NCI-H1417 (cell line): ENCODE results near the gene ALDH1A3.
A peak's percentile ranks its signal among the peaks of the same experiment; 100 is the strongest.

Experiments
- DNase-seq, 3 experiments: peaks; one replicate each; lab custom pipeline; 2025; lab: John Stamatoyannopoulos, UW

Gene ALDH1A3

DNA sequence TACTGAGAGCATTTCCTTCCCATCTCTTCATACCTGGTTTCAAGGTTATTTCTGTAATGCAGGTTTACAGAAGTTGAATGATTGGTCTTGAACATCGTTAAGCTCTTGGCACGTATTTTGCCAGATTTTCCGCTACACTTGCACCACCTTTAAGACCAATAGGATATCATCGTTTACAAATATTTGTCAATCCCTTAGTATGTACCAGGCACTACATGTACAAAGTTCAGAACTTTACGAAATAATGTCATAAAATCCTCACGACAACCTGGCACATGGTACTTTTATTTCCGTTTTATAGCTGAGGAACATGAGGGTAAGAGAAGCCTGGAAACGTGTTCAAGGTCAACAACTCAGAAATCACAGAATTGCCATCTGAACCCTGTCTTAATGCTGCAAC, 45.8 kb downstream of the ALDH1A3 start:
- DNase-seq, result no peak

DNA sequence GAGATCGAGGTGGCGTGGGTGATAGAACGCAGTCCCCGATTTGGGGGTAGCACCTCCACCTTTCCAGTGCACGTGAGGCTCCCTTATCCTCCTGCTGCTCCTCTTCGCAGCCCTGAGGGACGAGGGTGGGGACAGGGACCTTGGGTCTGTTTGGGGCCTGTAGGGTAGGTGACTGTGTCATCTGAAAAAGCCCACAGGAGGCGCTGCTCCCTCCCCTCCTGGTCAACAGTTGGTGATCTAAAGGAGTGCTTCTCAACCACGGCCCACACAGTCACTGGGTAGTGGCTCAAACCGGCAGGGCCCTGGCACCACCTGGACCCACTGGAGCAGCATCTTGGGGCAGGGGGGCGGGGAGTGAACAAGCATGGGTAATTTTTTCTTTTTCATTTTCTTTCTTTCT, 46.6 kb downstream of the ALDH1A3 start:
- DNase-seq, result no peak

DNA sequence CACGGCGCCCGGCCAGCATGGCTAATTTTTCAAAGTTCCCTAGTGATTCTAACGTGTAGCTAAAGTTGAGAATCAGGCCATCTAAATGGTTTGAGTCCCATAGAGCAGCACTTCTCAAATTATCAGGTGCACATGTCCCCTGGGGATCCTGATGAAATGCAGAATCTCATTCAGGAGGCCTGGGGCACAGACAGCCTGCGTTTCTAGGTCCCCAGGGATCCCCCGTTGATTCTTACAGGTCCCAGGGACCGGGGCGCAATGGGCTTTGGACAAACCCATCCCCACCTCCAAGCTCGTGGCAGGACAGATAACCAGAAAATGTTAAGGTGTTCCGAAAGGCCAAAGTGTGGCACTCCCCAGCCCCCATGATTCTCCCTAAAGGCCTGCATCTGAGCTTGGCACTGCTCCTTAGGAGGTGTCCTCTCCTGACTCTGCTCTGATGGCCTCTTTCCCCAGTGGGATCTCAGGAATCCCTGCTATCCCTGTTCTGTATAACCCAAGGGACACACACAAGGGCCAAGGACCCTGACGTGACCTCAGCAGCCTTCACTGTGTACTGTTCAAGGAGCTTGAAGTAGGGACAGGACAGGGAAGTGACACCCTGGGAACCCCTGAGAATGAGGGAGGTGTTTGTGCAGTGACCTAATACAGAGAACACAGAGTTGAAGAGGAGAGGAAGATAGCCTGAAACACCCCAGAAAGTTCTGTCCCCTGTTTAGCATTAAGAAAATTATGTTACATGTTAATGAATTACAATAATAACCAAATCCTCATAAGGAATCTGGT, 47.5 kb downstream of the ALDH1A3 start:
- no peak for DNase-seq

DNA sequence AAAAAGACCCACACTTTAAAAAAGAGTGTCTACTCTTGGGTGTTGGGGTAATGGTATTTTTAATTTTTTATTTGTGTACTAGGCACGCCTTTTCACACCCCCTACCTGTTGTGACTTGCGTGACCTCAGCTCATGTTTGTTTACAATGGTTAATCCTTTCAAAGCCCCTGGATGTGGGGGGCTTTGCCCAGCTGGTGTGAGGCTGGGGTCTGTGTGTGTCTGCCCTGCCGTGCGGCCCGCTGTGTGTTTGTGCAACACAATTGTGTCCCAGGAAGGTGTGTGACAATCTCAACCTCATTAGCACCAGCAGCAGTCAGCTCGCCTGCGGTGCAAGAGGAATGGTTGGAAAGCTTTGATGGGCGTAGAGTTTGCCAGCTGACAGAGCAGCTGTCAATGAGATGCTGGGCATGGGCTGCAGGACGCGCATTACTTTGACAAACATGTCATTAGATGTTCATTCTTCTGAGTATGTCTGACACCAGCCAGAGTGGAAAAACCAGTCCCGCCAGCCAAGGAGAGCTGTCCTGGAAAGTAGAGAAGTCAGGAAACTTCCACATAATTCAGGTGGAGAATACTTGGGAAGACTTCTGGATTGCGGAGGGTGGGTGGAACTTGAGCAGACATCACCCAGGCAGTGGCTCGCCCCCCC, 49.1 kb downstream of the ALDH1A3 start:
- peak in 2 of 3 experiments; percentile 65 to 86 for DNase-seq

DNA sequence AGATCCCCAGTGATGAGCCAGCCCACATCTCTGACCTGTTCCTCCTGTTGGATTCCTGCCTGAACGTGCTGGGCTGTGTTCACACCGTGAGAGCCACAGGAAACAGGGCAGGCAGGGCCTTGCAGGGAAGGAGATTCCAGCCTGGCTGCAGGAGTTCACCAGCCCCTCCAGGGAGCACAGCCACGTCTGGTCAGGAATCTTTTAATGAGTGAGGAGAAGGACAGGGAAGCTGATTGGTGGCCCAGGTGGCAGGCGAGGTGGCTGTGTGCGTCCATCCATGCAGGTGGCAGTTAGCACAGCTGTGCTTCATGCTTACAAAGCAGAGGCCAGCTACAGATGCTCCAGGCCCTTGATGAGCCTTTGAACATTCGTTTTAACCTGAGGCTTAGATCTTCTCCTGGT, 50.0 kb downstream of the ALDH1A3 start:
- peak; percentile 52 to 79 (median 62) for DNase-seq

DNA sequence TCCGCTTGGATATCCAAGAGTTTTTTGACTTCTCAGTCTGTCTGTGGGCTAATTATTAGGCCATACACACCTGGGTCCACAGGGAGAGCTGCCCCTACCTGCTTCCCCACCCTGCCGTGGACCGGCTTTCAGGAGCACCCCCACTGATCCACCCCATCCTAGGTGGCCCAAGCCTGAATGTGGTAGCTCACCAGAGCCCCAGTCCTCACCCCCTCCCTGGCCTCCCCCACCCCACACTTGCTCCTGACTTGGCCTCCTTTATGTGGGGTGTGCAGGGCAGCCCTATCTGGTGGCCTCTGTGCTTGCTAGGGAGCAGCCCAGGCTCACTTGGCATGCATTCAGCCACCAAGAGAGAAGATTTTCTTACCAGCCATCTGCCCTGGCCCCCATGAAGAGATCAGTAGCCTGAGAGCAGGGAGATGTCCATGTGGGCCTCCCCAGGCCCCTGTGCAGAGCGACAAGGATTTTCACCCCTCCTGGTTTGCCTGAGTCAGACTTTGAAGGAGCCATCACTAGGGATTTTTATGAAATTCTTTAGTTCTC, 50.7 kb downstream of the ALDH1A3 start:
- DNase-seq, result no peak

DNA sequence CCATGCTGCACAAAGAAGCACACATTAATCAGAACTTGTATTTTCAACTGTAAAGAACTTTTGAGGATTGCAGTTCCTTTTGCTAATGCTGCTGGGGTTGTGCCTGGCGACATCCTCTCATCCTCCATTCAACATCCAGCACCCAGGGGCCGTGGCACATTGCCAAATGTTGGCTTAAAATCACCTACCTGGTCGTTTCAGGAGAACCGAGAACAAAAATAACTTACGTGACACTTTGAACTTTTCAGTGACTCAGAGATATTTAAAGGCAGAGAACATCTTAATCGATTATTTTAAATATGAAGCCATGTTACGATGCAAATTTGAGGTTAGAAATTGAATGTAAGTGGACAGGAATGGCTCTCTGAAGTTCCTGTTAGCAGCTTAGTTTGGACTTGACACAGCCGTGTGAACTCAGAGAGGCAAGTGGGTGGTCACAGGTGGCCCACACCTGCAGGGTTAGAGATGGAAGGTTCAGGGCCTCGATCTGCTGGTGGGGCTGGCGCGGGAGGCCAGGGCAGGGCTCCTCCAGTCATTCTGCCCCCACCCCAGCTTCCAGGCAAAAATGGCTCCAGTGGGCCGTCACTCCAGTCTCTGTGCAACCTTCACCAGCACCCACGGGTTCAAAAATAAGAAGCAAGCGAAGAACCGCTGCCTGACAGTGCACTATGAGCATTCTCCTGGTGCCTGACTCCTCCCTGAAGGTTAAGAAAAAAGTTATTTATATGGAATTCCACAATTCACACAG, 51.7 kb downstream of the ALDH1A3 start:
- no peak for DNase-seq

DNA sequence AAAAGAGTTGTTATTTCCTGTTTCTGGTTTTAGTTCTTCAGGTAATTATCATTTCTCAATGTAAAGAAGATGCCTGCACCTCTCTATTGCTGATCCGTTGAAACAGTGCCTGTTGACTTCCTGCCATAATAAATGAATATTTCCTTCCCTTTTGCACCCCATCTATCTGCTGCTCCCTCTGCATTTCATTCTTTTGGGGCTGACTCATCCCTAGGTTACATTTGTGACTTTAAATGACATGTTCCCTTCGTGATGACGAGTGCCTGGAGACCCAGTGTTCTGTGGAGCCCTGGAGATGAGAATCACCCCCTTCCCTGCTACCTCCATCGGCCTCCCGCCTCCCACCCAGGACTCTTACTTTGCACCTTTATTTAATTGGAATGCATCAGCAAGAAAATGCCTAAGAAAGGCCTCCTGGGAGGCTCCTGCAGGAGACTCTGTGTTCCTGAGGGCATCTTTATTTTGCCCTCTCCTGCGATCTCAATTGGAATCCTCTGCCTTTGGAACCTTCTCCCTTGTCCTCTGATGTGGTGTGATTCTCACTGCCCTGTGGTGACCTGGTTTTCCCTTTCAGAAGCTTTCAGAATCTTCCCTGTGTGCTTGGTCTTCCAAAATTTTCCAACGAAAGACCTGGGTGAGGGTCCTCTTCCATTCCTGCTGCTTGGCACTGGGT, 53.2 kb downstream of the ALDH1A3 start:
- DNase-seq, result no peak

DNA sequence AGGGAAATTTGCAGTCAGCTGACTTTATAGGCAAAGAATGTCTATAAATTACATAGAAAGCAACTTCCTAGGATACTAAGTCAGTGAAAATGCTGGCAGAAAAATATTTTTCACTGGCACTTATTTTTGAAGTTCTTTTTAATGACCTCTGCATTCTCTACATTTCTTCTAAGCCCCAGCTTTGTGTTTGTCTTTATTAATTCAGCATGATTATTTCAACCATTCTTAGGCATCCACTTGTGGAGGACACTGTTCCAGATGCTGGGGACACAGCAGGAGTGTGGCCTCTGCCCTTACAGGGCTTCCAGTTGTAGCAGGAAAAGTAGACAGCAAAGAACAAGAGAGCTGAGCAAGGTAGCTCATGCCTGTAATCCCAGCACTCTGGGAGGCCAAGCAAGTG, 54.5 kb downstream of the ALDH1A3 start:
- no peak for DNase-seq

DNA sequence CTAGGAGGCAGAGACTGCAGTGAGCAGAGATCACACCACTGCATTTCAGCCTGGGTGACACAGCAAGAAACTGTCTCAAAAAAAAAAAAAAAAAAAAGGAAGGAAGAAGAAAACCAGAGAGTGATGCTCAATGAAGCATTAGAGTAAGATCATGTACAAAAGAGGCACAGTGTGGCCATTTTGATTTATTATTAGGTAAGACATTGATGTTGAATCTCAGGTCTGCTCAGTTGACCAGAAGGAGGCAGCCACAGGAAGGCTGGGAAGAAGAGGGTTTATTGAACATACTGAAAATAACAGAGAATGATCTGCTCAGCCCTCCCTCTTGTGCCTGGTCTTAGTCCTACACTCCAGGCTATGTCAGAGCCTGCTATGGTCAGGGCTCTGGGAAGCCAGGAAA, 55.1 kb downstream of the ALDH1A3 start:
- DNase-seq, result no peak

DNA sequence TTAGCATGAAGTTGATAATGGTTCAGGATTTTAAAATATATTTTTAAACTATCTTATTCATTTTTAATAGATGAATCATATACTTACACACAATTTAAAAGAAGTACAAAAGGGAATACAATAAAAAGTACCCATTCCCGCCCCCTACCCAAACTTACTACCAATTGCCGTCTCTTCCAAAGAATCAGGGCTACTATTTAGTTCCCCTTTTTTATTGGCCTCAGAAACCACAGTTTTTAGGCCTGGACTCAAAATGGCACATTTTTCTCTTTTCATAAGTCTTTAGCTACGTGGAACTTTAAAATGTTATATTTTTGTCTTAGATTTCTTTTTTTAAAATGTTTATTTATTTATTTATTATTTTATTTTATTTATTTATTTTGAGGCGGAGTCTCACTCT, 57.5 kb downstream of the ALDH1A3 start:
- DNase-seq, result no peak

DNA sequence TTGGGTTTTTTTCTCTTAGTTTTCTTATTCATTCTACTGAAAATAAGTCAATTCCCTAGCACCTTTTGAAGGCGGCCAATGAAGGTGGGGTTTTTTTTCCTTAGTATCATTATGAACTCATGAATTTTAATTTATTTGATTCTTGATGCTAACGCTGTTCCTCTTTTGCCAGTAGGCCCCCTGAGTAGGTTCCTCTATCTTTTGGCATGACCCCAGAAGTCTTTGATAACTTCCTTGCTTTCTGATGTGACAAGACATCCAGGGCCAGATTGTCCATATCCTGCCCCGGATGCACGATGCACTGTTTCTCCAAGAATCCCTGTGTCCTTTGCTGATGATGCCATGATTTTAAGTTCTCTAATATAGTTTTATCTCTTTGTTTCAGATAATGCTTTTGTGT, 60.2 kb downstream of the ALDH1A3 start:
- DNase-seq, result no peak

DNA sequence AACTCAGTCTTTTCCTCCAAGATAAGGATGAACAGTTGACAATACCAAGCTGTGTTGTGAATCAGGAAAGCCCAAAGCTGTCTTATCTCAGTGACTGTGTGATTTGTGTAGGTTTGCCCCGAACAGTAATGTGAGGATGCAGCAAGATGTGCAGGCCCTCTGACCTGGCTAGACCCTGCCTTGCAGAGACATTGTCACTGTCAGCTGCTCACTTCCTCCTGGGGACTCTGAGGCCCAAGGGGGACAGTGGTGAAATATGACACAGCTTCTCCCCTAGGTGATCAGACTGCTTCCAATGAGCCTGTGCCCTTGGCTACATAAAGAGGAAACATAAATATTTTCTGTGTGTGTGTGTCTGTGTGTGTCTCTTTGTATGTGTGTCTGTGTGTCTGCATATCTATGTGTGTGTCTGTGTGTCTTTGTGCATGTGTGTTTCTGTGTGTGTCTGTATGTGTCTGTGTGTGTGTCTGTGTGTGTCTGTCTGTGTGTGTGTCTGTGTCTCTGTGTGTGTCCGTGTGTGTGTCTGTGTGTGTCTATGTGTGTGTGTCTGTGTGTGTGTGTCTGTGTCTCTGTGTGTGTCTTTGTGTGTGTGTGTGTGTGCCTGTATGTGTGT, 61.2 kb downstream of the ALDH1A3 start:
- no peak for DNase-seq

DNA sequence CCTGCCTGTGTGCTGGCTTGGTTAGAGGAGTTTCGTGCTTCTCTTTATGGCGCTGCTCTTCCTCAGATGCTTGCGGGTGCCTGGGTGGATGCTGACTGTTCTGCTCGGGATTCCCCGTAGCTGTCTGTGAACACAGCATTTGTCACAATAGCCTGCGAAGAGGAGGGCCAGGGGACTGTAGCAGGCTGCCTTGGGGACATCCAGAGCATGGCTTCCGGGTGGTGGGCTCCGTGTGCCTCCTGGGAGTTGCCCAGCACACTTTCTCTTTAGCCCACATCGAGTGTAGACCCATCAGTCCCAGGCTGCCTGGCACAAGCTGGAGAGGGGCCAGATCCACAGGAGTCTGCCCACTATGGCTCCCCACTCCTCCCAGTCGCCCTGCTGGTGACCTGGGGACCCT, 61.9 kb downstream of the ALDH1A3 start:
- no peak for DNase-seq

DNA sequence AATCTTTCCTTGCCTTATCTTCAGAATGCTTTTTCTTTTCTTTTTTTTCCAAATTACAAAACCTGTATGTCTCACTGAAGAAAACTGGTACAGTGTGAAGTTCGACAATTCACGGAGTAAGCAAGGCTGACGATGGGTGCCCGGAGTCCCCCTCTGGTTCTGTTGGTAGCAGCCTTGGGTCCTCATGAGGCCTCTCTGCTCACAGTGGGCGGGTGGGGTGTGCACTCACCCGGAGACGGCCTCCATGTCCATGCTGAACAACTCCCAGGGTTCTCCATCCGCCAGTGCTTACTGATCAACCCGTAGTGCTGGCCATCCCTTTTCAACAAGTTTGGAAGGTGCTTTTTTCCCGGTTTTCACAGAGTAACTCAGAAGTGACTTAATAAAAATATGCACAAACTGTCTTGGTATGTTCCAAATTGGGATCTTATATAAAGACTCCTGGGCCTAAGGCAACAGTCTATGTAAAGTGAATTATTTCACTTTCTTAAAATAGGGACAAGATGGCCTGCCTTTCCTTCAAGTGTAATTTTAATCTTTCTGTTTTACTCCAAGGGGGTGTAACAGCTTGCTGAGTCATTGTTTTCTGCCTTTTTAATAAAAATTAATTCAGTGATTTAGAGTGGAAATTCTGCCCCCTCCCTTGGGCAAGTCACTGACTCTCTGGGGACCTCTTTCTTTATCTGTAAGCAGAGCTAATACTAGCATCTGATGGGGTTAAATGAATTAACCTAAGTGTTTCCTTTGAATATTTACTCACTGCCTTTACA, 63.2 kb downstream of the ALDH1A3 start:
- no peak for DNase-seq

DNA sequence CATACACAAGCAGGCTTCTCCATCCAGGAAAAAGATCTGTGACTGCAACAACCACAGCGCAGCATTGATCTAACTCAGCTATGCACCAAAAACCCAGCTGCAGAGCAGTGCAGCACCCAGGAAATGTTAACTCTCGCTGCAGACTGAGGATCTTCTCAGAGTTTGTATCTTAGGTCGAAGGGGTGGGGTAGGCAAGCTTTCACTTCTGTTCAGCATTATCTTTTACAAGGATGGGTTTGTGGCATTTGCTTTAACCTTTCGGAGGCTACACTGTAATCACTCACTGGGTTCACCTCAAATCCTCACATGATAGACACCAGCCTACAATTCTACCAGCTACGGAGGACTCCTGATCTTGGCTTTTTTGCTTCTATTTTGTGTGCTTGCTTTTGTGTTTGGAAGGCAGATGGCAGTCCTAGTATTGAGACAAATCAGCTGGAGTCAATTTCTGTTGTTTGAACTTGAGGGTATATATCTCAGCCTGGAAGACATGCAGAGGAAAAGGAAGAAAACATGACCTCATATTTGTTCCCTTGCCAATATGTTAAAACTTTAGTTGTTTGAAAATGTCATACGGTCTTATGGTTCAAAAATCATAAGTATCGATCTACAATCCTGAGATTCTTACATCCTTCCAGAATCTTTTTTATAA, 64.7 kb downstream of the ALDH1A3 start:
- no peak for DNase-seq

DNA sequence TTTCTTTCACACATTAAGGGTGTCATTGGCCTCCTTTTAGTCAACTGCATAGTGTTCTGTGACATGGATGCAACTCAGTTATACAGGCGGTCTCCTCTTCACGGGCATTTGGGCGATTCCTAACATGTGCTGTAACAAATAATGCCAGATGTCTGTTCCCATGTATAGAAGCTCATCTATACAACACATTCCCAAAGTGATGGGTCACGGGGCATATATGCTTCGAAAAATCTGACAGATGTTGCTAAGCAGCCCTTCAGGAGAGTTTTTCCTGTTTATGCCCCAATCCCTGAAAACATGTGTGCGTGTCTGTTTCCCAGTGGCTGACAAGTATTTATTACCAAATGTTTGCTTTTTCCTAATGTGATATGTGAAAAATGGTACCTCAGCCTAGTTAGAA, 65.4 kb downstream of the ALDH1A3 start:
- DNase-seq, result no peak

DNA sequence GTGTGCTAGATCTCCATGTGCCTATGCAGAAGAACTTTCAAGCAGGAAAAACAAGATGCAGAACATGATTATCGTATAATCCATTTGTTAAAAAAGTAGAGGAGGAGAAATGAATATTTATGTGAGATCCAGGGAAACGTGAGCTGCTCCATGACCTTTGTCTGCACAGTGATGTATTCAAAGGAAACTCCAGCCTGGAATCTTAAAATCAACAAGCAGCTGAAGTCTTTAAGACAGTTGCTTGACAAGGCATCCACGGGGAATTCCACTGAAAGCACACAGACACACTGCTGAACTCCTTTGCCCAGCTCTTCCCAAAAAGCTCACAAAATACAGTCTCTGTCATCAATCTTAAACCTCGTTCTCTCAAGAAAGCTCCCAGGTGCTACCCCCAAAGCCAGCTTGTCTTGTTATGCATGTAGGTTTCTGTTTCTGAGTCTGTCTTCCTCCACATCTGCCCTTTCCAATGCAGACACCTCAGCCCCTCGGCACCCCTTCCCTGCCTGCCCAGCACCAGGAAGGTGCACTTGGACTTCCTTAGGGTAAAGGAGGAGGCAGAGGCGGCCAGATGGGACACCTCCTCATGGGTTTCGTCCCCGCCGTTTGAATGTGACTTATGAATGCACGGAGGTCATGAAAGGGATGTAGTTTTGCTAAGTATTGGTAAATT, 68.3 kb downstream of the ALDH1A3 start:
- no peak for DNase-seq

DNA sequence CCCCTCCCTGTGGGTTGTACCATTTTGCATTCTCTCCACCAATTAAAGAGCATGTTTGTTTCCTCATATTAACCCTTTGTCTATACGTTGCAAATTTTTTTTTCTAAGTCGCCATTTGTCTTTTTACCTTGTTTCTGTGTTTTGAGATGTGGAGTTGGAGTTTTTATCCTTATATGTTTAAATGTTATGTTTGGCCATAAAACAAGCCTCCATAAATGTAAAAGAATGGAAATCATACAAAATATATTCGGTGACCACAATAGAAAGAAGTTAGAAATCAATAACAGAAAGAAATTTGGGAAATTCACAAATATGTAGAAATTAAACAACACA, 68.8 kb downstream of the ALDH1A3 start:
- no peak for DNase-seq

DNA sequence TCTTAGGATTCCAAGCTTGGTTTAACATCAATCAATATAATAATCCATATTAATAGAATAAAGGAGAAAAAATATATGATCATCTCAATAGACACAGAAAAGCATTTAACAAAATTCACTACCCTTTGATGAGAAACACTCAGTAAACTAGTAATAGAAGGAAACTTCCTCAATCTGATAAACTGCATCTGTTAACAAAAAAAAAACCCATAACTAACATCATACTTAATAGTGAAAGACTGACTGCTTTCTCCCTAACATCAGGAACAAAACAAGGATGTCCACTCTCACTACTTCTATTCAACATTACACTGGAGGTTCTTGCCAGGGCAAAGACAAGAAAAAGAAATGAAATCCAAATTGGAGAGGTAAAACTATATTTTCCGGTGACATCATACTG, 70.1 kb downstream of the ALDH1A3 start:
- DNase-seq, result no peak
